GM12875 (cell line): ENCODE measurements around the gene SLC35B2.

Source experiments
- H3K4me3 ChIP-seq: one replicate; pipeline ENCODE4 v1.5.1; 2011; ENCODE audit warnings: low read depth, low read length, control low read depth
- CTCF ChIP-seq: IDR thresholded peaks from 2 replicates; pipeline ENCODE4 v1.5.1; 2011; ENCODE audit warnings: low read depth, mild to moderate bottlenecking, control low read depth, inconsistent platforms, low read length, moderate library complexity, borderline replicate concordance; ENCODE audit not compliant: insufficient read depth

SLC35B2 gene

GRCh38 chr6:44255871-44256774 lies 1.2 kb downstream of the SLC35B2 start:
- no peak for TF ChIP-seq CTCF
- peak overlapping the region; percentile 72 for H3K4me3 ChIP-seq

- no peak overlapping the region for H3K4me3 ChIP-seq
- no peak for TF ChIP-seq CTCF
These were observed 2.1 kb downstream of the SLC35B2 start for GRCh38 chr6:44255105-44255808.

- no peak for TF ChIP-seq CTCF
- no peak overlapping the region for H3K4me3 ChIP-seq
These were observed 2.9 kb downstream of the SLC35B2 start for GRCh38 chr6:44254191-44255104.

GRCh38 chr6:44253307-44254101 lies 3.8 kb downstream of the SLC35B2 start:
- peak; percentile 59; the same call in 1 of the 2 replicates for TF ChIP-seq CTCF

GRCh38 chr6:44251576-44252524 lies 5.5 kb downstream of the SLC35B2 start:
- TF ChIP-seq CTCF: no peak
- H3K4me3 ChIP-seq: no peak overlapping the region

More at GRCh38 chr6:44253307-44254101, 3.8 kb downstream of the SLC35B2 start:
- H3K4me3 ChIP-seq: no peak overlapping the region
